CD4-positive, alpha-beta T cell treated with Interleukin-21 for 1 hour (primary cell): Measurements from ENCODE around the gene TMEM181.
"Not testable (repeated sequence)": the region's sequence is repeated elsewhere in the genome, so short reads cannot be mapped to it uniquely, and the experiment has no call there.

Source experiments
- DNase-seq: peaks from one replicate; pipeline ENCODE4 v3.0.0-alpha.2; 2020

Gene TMEM181

GRCh38 chr6:158644231-158645063, 84.6 kb downstream of the TMEM181 start, which contains the start of gene DYNLT1:
TSS of gene DYNLT1 (minus strand) at chr6:158644743. CDS start at chr6:158644708, 35 bp downstream.
- peak; percentile 90 for DNase-seq

GRCh38 chr6:158645064-158646022, 85.5 kb downstream of the TMEM181 start:
- no peak for DNase-seq

- no peak for DNase-seq
These were observed 86.4 kb downstream of the TMEM181 start for GRCh38 chr6:158646023-158646910.

GRCh38 chr6:158647501-158647900, 87.6 kb downstream of the TMEM181 start:
- DNase-seq: no peak

GRCh38 chr6:158648682-158649131, 88.8 kb downstream of the TMEM181 start:
- DNase-seq: no peak

GRCh38 chr6:158649289-158650143, 89.6 kb downstream of the TMEM181 start, which contains the start of gene SYTL3:
TSS of gene SYTL3 (plus strand) at chr6:158650054. CDS start at chr6:158663269, 13,215 bp downstream.
- DNase-seq: peak; percentile 91

GRCh38 chr6:158651981-158652737, 92.3 kb downstream of the TMEM181 start:
- not testable (repeated sequence) for DNase-seq

- peak; percentile 94 for DNase-seq
These were observed 93.9 kb downstream of the TMEM181 start for GRCh38 chr6:158653577-158654354.

GRCh38 chr6:158654498-158654897, 94.6 kb downstream of the TMEM181 start:
- no peak for DNase-seq

GRCh38 chr6:158654960-158655489, 95.1 kb downstream of the TMEM181 start:
- peak; percentile 27 for DNase-seq

GRCh38 chr6:158655569-158656450, 95.9 kb downstream of the TMEM181 start:
- DNase-seq: no peak

GRCh38 chr6:158656986-158657385, 97.1 kb downstream of the TMEM181 start:
- not testable (repeated sequence) for DNase-seq

- DNase-seq: peak; percentile 60
These were observed 100.5 kb downstream of the TMEM181 start for GRCh38 chr6:158660333-158660754.

GRCh38 chr6:158661156-158661685, 101.3 kb downstream of the TMEM181 start:
- no peak for DNase-seq

- DNase-seq: no peak
These were observed 102.7 kb downstream of the TMEM181 start for GRCh38 chr6:158662607-158662953.

- DNase-seq: no peak
These were observed 103.2 kb downstream of the TMEM181 start for GRCh38 chr6:158662954-158663624.

GRCh38 chr6:158663625-158664165, 103.8 kb downstream of the TMEM181 start:
- DNase-seq: no peak
